T-cell (primary cell): ENCODE data around the gene TSPEAR. TPM values are rescaled to one million over a fixed set of nuclear protein-coding genes. Genes with fewer than 3 reads are reported as not detected.

ENCODE experiments used
- ATAC-seq, 4 experiments: fragments of 200-7000 bp in 3 of 4; fragments of 150-1000 bp in 1 of 4; cut with Tn5 transposase; replicated peaks in 1 of 4; 1 replicate in 3 of 4; 2 replicates in 1 of 4; pipeline ENCODE4 v1.10.0; 2021; ENCODE audit warnings: moderate library complexity in 3 of 4, mild to moderate bottlenecking in 2 of 4, moderate number of reproducible peaks in 1 of 4
- CTCF ChIA-PET, 2 donors: fragments of 300-600 bp; sonication (Branson Sonifier 250); formaldehyde crosslinking; loops; one replicate each; lab custom pipeline; 2022; ENCODE audit warnings: antibody characterized with exemption in 2 of 2; lab: Charles Lee
- POLR2A ChIA-PET, 2 donors: fragments of 300-600 bp; sonication (Branson Sonifier 250); formaldehyde crosslinking; loops; one replicate each; lab custom pipeline; 2022; ENCODE audit warnings: antibody characterized with exemption in 2 of 2; lab: Charles Lee
- DNase-seq, 35 experiments: peaks; one replicate each; pipeline versions ENCODE4 v3.0.0 to v3.0.0-alpha.2; 2013 to 2023
- H3K27ac ChIP-seq: one replicate; pipeline ENCODE4 v1.5.1; 2013; ENCODE audit warnings: low read length
- H3K27me3 ChIP-seq, 2 experiments: replicated peaks in 1 of 2; 1 replicate in 1 of 2; 2 replicates in 1 of 2; pipeline versions ENCODE4 v1.6.1 to v1.7.0; 2013; ENCODE audit warnings: low read length in 1 of 2, mixed read lengths in 1 of 2; ENCODE audit not compliant: control insufficient read depth in 2 of 2, insufficient read depth in 2 of 2; ENCODE audit errors: extremely low read depth in 1 of 2
- H3K36me3 ChIP-seq, 2 donors: 1 replicate in 1 of 2; 2 replicates in 1 of 2; pipeline versions ENCODE4 v1.6.1 to v1.7.0; 2013; ENCODE audit warnings: low read length in 1 of 2; ENCODE audit not compliant: control insufficient read depth in 2 of 2, insufficient read depth in 1 of 2; ENCODE audit errors: extremely low read depth in 1 of 2
- H3K4me1 ChIP-seq, 2 experiments: 1 replicate in 1 of 2; 2 replicates in 1 of 2; pipeline versions ENCODE4 v1.6.1 to v1.7.0; 2013; ENCODE audit warnings: low read length in 2 of 2, mixed read lengths in 1 of 2; ENCODE audit not compliant: insufficient read depth in 2 of 2, control insufficient read depth in 1 of 2; ENCODE audit errors: extremely low read depth in 1 of 2
- H3K4me3 ChIP-seq, 2 donors: 1 replicate in 1 of 2; 2 replicates in 1 of 2; pipeline versions ENCODE4 v1.5.1 to v1.7.0; 2013; ENCODE audit warnings: mild to moderate bottlenecking in 2 of 2, low read length in 1 of 2, moderate library complexity in 1 of 2; ENCODE audit not compliant: control insufficient read depth in 1 of 2; ENCODE audit errors: extremely low read depth in 1 of 2
- H3K9me3 ChIP-seq: 2 replicates; pipeline ENCODE4 v1.7.0; 2013
- H3K27ac Mint-ChIP-seq, 2 donors: one replicate each; pipeline ENCODE4 v1.8.0; 2020 to 2021; ENCODE audit warnings: mild to moderate bottlenecking in 2 of 2, mixed read lengths in 2 of 2
- H3K27me3 Mint-ChIP-seq, 2 donors: one replicate each; pipeline ENCODE4 v1.8.0; 2021 to 2022; ENCODE audit warnings: mixed read lengths in 2 of 2
- H3K36me3 Mint-ChIP-seq: one replicate; pipeline ENCODE4 v1.8.0; 2021; ENCODE audit warnings: mixed read lengths
- H3K4me1 Mint-ChIP-seq, 3 donors: one replicate each; pipeline ENCODE4 v1.8.0; 2020 to 2022; ENCODE audit warnings: mixed read lengths in 3 of 3, mild to moderate bottlenecking in 1 of 3
- H3K4me3 Mint-ChIP-seq, 3 donors: one replicate each; pipeline ENCODE4 v1.8.0; 2020 to 2022; ENCODE audit warnings: mild to moderate bottlenecking in 3 of 3, mixed read lengths in 3 of 3, moderate library complexity in 3 of 3
- H3K9me3 Mint-ChIP-seq, 3 donors: one replicate each; pipeline ENCODE4 v1.8.0; 2020 to 2022; ENCODE audit warnings: mixed read lengths in 3 of 3
- WGBS: methylation state at CpG from one replicate; pipeline ENCODE4 v1.1.5; 2013; ENCODE audit warnings: missing lambda C conversion rate; ENCODE audit not compliant: insufficient coverage; 5-methylcytosine and 5-hydroxymethylcytosine counted together
- total RNA-seq, 35 experiments: library from RNA in 6 of 35; stranded (reverse) in 6 of 35; fragments of 120-200 nt in 1 of 35; gene quantifications; one replicate each; pipeline versions ENCODE4 v1.2.1 to v1.2.4 and lab custom pipeline; 2013 to 2026

TSPEAR gene
- total RNA-seq, 5 donors from 2014 or later (not counting 1 experiment from before 2014, with no cell fraction given), result not detected

GRCh38 chr21:44478124-44478800, 233.1 kb downstream of the TSPEAR start:
- Histone ChIP-seq H3K27ac (no peak overlapping the region), H3K4me1 (peaks cover 0 to 3% of the 10 kb centered on the region in 2 experiments), H3K27me3 (peaks cover 0 to 30% of the 10 kb centered on the region in 2 experiments), H3K4me3 (no peak overlapping the region), H3K36me3 (no peaks in the 10 kb centered on the region), H3K9me3 (no peaks in the 10 kb centered on the region)
- WGBS, result 75% methylated on average over 14 of the region's 16 CpGs
- H3K9me3 Mint-ChIP-seq, result no peaks in the 10 kb centered on the region
- H3K36me3 Mint-ChIP-seq, result no peaks in the 10 kb centered on the region
- ATAC-seq, result no peak
- H3K4me1 Mint-ChIP-seq, result peaks cover 6 to 8% (median 7%) of the 10 kb centered on the region in 3 donors
- ChIA-PET POLR2A (no interaction called here), CTCF (no interaction called here)
- no peaks in the 10 kb centered on the region for H3K27me3 Mint-ChIP-seq
- H3K4me3 Mint-ChIP-seq, result no peak overlapping the region
- H3K27ac Mint-ChIP-seq, result no peak overlapping the region
- no peak for DNase-seq

- peaks cover 0 to 25% of the 10 kb centered on the region in 2 experiments for H3K27me3 ChIP-seq
- Mint-ChIP-seq H3K36me3 (no peaks in the 10 kb centered on the region), H3K9me3 (no peaks in the 10 kb centered on the region), H3K4me1 (peaks cover 6 to 8% (median 7%) of the 10 kb centered on the region in 3 donors), H3K27me3 (no peaks in the 10 kb centered on the region), H3K4me3 (no peak overlapping the region), H3K27ac (no peak overlapping the region)
- WGBS, result 59% methylated on average over 7 of the region's 7 CpGs
- ATAC-seq (no peak), DNase-seq (no peak)
- ChIA-PET POLR2A (no interaction called here), CTCF (no interaction called here)
- no peaks in the 10 kb centered on the region for H3K9me3 ChIP-seq
- no peak overlapping the region for H3K27ac ChIP-seq
- H3K4me1 ChIP-seq, result peaks cover 0 to 3% of the 10 kb centered on the region in 2 experiments
- no peak overlapping the region for H3K4me3 ChIP-seq
- no peaks in the 10 kb centered on the region for H3K36me3 ChIP-seq
These were observed 233.7 kb downstream of the TSPEAR start for GRCh38 chr21:44477712-44478111.

GRCh38 chr21:44477131-44477530, 234.2 kb downstream of the TSPEAR start:
- POLR2A ChIA-PET, result no interaction called here
- DNase-seq, result no peak

GRCh38 chr21:44475266-44475845, 236.0 kb downstream of the TSPEAR start:
- WGBS, result 88% methylated on average over 9 of the region's 17 CpGs
- Mint-ChIP-seq H3K9me3 (no peaks in the 10 kb centered on the region), H3K27me3 (no peaks in the 10 kb centered on the region), H3K27ac (no peak overlapping the region), H3K36me3 (no peaks in the 10 kb centered on the region), H3K4me1 (peaks cover 6 to 8% (median 7%) of the 10 kb centered on the region in 3 donors), H3K4me3 (no peak overlapping the region)
- CTCF ChIA-PET, result no interaction called here
- Histone ChIP-seq H3K4me1 (peaks cover 0 to 3% of the 10 kb centered on the region in 2 experiments), H3K36me3 (no peaks in the 10 kb centered on the region), H3K27me3 (peaks cover 0 to 22% of the 10 kb centered on the region in 2 experiments), H3K4me3 (no peak overlapping the region), H3K27ac (no peak overlapping the region), H3K9me3 (no peaks in the 10 kb centered on the region)
- ATAC-seq (no peak), DNase-seq (no peak)
- POLR2A ChIA-PET, result no interaction called here

More at GRCh38 chr21:44477131-44477530, 234.2 kb downstream of the TSPEAR start:
- Mint-ChIP-seq H3K36me3 (no peaks in the 10 kb centered on the region), H3K9me3 (no peaks in the 10 kb centered on the region), H3K27me3 (no peaks in the 10 kb centered on the region), H3K4me3 (no peak overlapping the region), H3K4me1 (peaks cover 6 to 8% (median 7%) of the 10 kb centered on the region in 3 donors), H3K27ac (no peak overlapping the region)
- peaks cover 0 to 3% of the 10 kb centered on the region in 2 experiments for H3K4me1 ChIP-seq
- no peaks in the 10 kb centered on the region for H3K9me3 ChIP-seq
- 88% methylated on average over 6 of the region's 8 CpGs for WGBS
- CTCF ChIA-PET, result no interaction called here
- H3K36me3 ChIP-seq, result no peaks in the 10 kb centered on the region
- H3K27me3 ChIP-seq, result peaks cover 0 to 27% of the 10 kb centered on the region in 2 experiments
- no peak overlapping the region for H3K27ac ChIP-seq
- ATAC-seq, result no peak
- H3K4me3 ChIP-seq, result no peak overlapping the region

GRCh38 chr21:44473915-44474555, 237.3 kb downstream of the TSPEAR start:
- no peaks in the 10 kb centered on the region for H3K27me3 Mint-ChIP-seq

DNA sequence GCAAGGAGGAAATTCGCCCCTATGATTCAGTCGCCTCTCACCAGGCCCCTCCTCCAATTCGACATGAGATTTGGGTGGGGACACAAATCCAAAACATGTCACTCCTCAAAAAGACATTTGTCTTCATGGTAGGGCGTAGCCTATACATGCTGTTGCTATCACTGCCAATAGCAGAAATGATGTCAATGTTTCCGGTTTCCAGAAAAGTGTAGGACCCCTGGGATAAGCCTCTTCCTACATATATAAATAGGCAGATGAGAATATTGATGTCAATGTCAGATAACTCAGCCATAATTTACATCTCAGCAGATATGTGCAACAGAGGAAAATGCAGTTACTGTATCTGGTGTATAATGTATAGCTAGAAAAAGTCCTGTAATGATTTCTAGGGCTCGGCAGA, 239.4 kb downstream of the TSPEAR start:
- ChIA-PET CTCF (no interaction called here), POLR2A (no interaction called here)
- no peaks in the 10 kb centered on the region for H3K9me3 Mint-ChIP-seq
- no peaks in the 10 kb centered on the region for H3K27me3 Mint-ChIP-seq
- no peaks in the 10 kb centered on the region for H3K4me1 Mint-ChIP-seq
- H3K27ac Mint-ChIP-seq, result no peak overlapping the region
- Histone ChIP-seq H3K36me3 (no peaks in the 10 kb centered on the region), H3K27me3 (peaks cover 0 to 10% of the 10 kb centered on the region in 2 experiments), H3K4me1 (no peaks in the 10 kb centered on the region), H3K4me3 (no peak overlapping the region), H3K27ac (no peak overlapping the region), H3K9me3 (no peaks in the 10 kb centered on the region)
- no peak overlapping the region for H3K4me3 Mint-ChIP-seq
- H3K36me3 Mint-ChIP-seq, result no peaks in the 10 kb centered on the region
- 89% methylated on average over 3 of the region's 6 CpGs for WGBS
- no peak for DNase-seq
- ATAC-seq, result no peak

More at GRCh38 chr21:44473915-44474555, 237.3 kb downstream of the TSPEAR start:
- WGBS, result 87% methylated on average over 18 of the region's 19 CpGs
- Histone ChIP-seq H3K27me3 (peaks cover 0 to 18% of the 10 kb centered on the region in 2 experiments), H3K4me3 (no peak overlapping the region), H3K4me1 (no peaks in the 10 kb centered on the region), H3K27ac (no peak overlapping the region), H3K9me3 (no peaks in the 10 kb centered on the region), H3K36me3 (no peaks in the 10 kb centered on the region)
- Mint-ChIP-seq H3K27ac (no peak overlapping the region), H3K9me3 (no peaks in the 10 kb centered on the region), H3K4me3 (no peak overlapping the region), H3K4me1 (peaks cover 2 to 4% (median 2%) of the 10 kb centered on the region in 3 donors), H3K36me3 (no peaks in the 10 kb centered on the region)
- POLR2A ChIA-PET, result no interaction called here
- no peak for DNase-seq
- no peak for ATAC-seq
- CTCF ChIA-PET, result no interaction called here
